PC-9 (cell line): ENCODE measurements around the gene LCN9. TPM values are rescaled to one million over a fixed set of nuclear protein-coding genes. Genes with fewer than 3 reads are reported as not detected.

Source experiments
- BruUV-seq: library from RNA; stranded (reverse); fragments of 400-500 nt; replicated peaks from 2 replicates; lab custom pipeline; 2021; lab: Mats Ljungman, UMichigan
- CTCF ChIA-PET: fragments of 300-600 bp; sonication (Branson Sonifier 250); formaldehyde crosslinking; loops from one replicate; lab custom pipeline; 2022; ENCODE audit warnings: antibody characterized with exemption; lab: Charles Lee
- POLR2A ChIA-PET: fragments of 300-600 bp; sonication (Branson Sonifier 250); formaldehyde crosslinking; loops from one replicate; lab custom pipeline; 2022; ENCODE audit warnings: antibody characterized with exemption; ENCODE audit not compliant: unreplicated experiment; lab: Charles Lee
- DNase-seq, 2 experiments: peaks; one replicate each; pipeline versions ENCODE4 v3.0.0 to v3.0.0-alpha.2; 2015 to 2022; ENCODE audit warnings: mixed read lengths in 1 of 2
- H2AFZ ChIP-seq: fragments of 200-600 bp; sonication (generic); 2 replicates; pipeline ENCODE4 v1.8.1; 2017; ENCODE audit warnings: antibody characterized with exemption
- H3F3A ChIP-seq: fragments of 200-600 bp; sonication (generic); 2 replicates; pipeline ENCODE4 v1.8.1; 2017; ENCODE audit warnings: antibody characterized with exemption, mild to moderate bottlenecking, low read depth; ENCODE audit not compliant: insufficient read depth
- H3K27ac ChIP-seq: fragments of 200-600 bp; sonication (generic); 2 replicates; pipeline ENCODE4 v1.6.1; 2016; ENCODE audit warnings: mixed run types
- H3K27me3 ChIP-seq: fragments of 200-600 bp; sonication (generic); 2 replicates; pipeline ENCODE4 v1.6.1; 2016; ENCODE audit warnings: low read depth, mixed run types; ENCODE audit not compliant: insufficient read depth
- H3K36me3 ChIP-seq: fragments of 200-600 bp; sonication (generic); 2 replicates; pipeline ENCODE4 v1.6.1; 2016; ENCODE audit warnings: low read depth, mixed run types
- H3K4me1 ChIP-seq: fragments of 200-600 bp; sonication (generic); replicated peaks from 2 replicates; pipeline ENCODE4 v1.6.1; 2016; ENCODE audit warnings: mixed run types; ENCODE audit not compliant: insufficient read depth
- H3K4me2 ChIP-seq: fragments of 200-600 bp; sonication (generic); 2 replicates; pipeline ENCODE4 v1.6.1; 2017; ENCODE audit warnings: mixed run types
- H3K4me3 ChIP-seq: fragments of 200-600 bp; sonication (generic); 2 replicates; pipeline ENCODE4 v1.6.1; 2016; ENCODE audit warnings: mixed run types
- H3K79me2 ChIP-seq: fragments of 200-600 bp; sonication (generic); 2 replicates; pipeline ENCODE4 v1.6.1; 2017; ENCODE audit warnings: low read depth, mixed run types
- H3K9me2 ChIP-seq: fragments of 200-600 bp; sonication (generic); 2 replicates; pipeline ENCODE4 v1.8.1; 2017; ENCODE audit warnings: mild to moderate bottlenecking; ENCODE audit not compliant: insufficient read depth
- H3K9me3 ChIP-seq: fragments of 200-600 bp; sonication (generic); 2 replicates; pipeline ENCODE4 v1.8.1; 2016; ENCODE audit warnings: low read depth; ENCODE audit not compliant: insufficient read depth
- H4K20me1 ChIP-seq: fragments of 200-600 bp; sonication (generic); 2 replicates; pipeline ENCODE4 v1.8.1; 2017; ENCODE audit not compliant: insufficient read depth
- EZH2 ChIP-seq: fragments of 200-600 bp; sonication (generic); IDR thresholded peaks from 2 replicates; pipeline ENCODE4 v1.8.0; 2017; ENCODE audit warnings: antibody characterized with exemption, low read depth
- intact Hi-C: fragments of 100-400 bp; cut with micrococcal nuclease; formaldehyde crosslinking; loops from one replicate; pipeline ENCODE4 v1.10.0; 2022; ENCODE audit not compliant: unreplicated experiment
- total RNA-seq: library from RNA; stranded (reverse); gene quantifications from 2 replicates; pipeline ENCODE4 v1.2.3, GENCODE V29; 2021
- TF ChIP-seq, protein P1 (sequence below): fragments of 200-600 bp; sonication (generic); conservative IDR thresholded peaks from 2 replicates; pipeline ENCODE4 v1.6.1; 2017; ENCODE audit warnings: mixed run types, antibody characterized with exemption, mild to moderate bottlenecking, moderate library complexity

Gene LCN9
- total RNA-seq, 1 experiment from 2014 or later = not detected

DNA sequence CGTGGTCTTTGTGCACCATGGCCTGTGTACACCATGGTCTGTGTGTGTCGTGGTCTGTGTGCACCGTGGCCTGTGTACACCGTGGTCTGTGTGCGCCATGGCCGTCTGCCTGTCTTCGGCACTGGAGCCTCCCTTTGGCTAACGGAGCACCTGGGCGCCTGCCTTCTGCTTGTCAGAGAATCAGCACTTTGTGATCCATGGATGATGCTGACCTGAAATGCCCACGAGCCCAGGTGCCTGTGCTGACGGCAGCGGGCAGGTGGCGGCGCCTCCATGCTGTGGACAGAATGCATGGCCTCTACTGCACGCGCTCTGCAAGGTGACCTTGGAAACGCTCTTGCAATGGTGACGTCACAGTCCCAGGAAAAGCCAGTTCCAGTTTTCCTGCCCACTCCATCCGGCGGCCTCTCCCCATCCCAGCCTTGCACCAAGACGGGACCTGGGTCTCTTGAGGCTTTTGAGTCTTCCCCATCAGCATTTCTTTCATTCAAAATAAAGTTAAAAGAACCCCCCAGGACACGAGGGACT lies 14.6 kb downstream of the LCN9 start:
- POLR2A ChIA-PET = no interaction called here
- H3K9me2 ChIP-seq = no peaks in the 10 kb centered on the region
- H2AFZ ChIP-seq = no peak overlapping the region
- no peaks in the 10 kb centered on the region for H3K4me1 ChIP-seq
- H3K4me3 ChIP-seq = no peak overlapping the region
- H3K4me2 ChIP-seq = no peak overlapping the region
- H3F3A ChIP-seq = no peaks in the 10 kb centered on the region
- TF ChIP-seq EZH2 = no peak
- TF ChIP-seq, protein P1, sequence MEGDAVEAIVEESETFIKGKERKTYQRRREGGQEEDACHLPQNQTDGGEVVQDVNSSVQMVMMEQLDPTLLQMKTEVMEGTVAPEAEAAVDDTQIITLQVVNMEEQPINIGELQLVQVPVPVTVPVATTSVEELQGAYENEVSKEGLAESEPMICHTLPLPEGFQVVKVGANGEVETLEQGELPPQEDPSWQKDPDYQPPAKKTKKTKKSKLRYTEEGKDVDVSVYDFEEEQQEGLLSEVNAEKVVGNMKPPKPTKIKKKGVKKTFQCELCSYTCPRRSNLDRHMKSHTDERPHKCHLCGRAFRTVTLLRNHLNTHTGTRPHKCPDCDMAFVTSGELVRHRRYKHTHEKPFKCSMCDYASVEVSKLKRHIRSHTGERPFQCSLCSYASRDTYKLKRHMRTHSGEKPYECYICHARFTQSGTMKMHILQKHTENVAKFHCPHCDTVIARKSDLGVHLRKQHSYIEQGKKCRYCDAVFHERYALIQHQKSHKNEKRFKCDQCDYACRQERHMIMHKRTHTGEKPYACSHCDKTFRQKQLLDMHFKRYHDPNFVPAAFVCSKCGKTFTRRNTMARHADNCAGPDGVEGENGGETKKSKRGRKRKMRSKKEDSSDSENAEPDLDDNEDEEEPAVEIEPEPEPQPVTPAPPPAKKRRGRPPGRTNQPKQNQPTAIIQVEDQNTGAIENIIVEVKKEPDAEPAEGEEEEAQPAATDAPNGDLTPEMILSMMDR = no peak
- H3K36me3 ChIP-seq = no peaks in the 10 kb centered on the region
- H3K79me2 ChIP-seq = no peaks in the 10 kb centered on the region
- peaks cover 74% of the 10 kb centered on the region for H3K27me3 ChIP-seq
- H3K27ac ChIP-seq = no peak overlapping the region
- no peaks in the 10 kb centered on the region for H3K9me3 ChIP-seq
- H4K20me1 ChIP-seq = no peaks in the 10 kb centered on the region
- CTCF ChIA-PET = no interaction called here
- intact Hi-C loops = no loop called here
- DNase-seq = no peak
- BruUV-seq = no TSS peak

DNA sequence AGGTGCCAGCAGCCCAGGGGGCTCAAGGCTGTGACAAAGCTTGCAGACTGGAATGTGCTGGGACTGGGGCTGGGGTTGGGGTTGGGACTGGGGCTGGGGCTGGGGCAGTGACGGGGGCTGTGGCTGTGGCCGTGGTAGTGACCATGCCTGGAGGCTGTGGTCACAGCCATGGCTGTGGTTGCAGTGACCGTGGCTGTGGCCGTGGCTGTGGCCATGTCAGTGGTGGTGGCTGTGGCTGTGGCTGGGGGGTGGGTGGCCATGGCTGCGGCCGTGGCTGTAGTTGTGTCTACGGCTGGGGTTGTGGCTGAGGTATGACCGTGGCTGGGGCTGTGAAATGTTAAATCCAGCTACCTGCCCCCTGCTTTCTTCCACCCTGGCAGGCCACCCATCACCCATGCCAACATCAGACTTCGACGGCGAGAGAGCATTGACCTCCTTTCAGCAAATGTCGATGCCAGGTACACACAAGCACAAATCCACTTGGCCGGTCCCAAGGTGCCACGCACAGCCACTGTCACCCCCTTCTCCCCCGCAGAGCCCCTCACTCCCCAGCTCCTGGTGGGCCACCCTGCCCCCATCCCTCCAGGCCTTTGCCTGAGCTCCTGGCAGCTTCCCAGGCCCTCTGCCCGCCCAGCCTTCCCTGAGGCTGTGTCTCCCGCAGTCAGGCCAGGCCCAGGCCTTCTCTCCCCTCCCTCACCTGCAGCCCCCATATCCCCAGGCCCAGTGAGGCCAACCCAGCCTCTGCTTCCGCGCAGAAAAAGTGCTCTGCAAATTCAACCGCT lies 15.3 kb downstream of the LCN9 start:
- Histone ChIP-seq H3K27me3 (peaks cover 76% of the 10 kb centered on the region), H4K20me1 (no peaks in the 10 kb centered on the region), H3K4me3 (no peak overlapping the region), H3K9me3 (no peaks in the 10 kb centered on the region), H3K36me3 (no peaks in the 10 kb centered on the region), H3K79me2 (no peaks in the 10 kb centered on the region), H3F3A (no peaks in the 10 kb centered on the region), H3K9me2 (no peaks in the 10 kb centered on the region), H3K27ac (no peak overlapping the region), H2AFZ (no peak overlapping the region), H3K4me1 (no peaks in the 10 kb centered on the region), H3K4me2 (no peak overlapping the region)
- TF ChIP-seq, protein P1 = no peak
- TF ChIP-seq EZH2 = no peak
- DNase-seq = no peak
- ChIA-PET CTCF (no interaction called here), POLR2A (interaction anchor here (0.6 kb wide), 1 partner anchor 584 kb away, joined by 4 read pairs; no protein-coding TSS in a partner anchor)
- intact Hi-C loops = no loop called here
- no TSS peak for BruUV-seq

DNA sequence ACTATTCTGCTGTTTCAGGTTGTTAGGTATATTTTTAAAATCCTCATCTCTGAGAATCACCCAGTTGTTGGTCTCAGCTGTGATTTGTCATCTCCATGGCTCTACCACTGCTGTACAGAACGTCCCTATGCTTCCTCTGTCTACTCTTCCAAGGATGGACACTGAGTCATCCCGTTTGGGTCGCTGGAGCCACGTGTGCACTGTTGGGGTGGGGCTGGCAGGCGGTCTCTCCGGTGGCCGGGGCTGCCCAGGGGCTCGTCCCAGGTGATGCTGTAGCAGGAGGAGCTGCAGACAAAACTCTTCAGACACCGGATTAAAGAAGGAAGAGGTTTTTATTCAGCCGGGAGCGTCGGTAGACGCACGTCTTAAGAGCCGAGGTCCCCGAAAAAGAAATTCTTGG lies 16.9 kb downstream of the LCN9 start:
- H3F3A ChIP-seq = no peaks in the 10 kb centered on the region
- H3K27ac ChIP-seq = no peak overlapping the region
- H3K4me1 ChIP-seq = no peaks in the 10 kb centered on the region
- ChIA-PET CTCF (no interaction called here), POLR2A (no interaction called here)
- peaks cover 76% of the 10 kb centered on the region for H3K27me3 ChIP-seq
- H4K20me1 ChIP-seq = no peaks in the 10 kb centered on the region
- no TSS peak for BruUV-seq
- DNase-seq = no peak
- H3K9me3 ChIP-seq = no peaks in the 10 kb centered on the region
- intact Hi-C loops = no loop called here
- TF ChIP-seq EZH2 = no peak
- TF ChIP-seq, protein P1 = no peak
- H3K4me3 ChIP-seq = no peak overlapping the region
- H2AFZ ChIP-seq = no peak overlapping the region
- H3K79me2 ChIP-seq = no peaks in the 10 kb centered on the region
- no peaks in the 10 kb centered on the region for H3K9me2 ChIP-seq
- H3K4me2 ChIP-seq = no peak overlapping the region
- no peaks in the 10 kb centered on the region for H3K36me3 ChIP-seq
